HG03457 (cell line): ENCODE measurements around the gene ID1.
"Not testable (repeated sequence)": the region's sequence is repeated elsewhere in the genome, so short reads cannot be mapped to it uniquely, and the experiment has no call there.

Experiments
- ATAC-seq: cut with Tn5 transposase; IDR thresholded peaks from one replicate; pipeline ENCODE4 v1.9.1; 2021; ENCODE audit warnings: moderate number of reproducible peaks; ENCODE audit not compliant: unreplicated experiment

Gene ID1

GRCh38 chr20:31596831-31597480 lies 8.1 kb upstream of the ID1 start:
- ATAC-seq, result no peak

GRCh38 chr20:31597481-31597855 lies 7.6 kb upstream of the ID1 start:
- ATAC-seq, result no peak

GRCh38 chr20:31602431-31602778 lies 2.7 kb upstream of the ID1 start:
- ATAC-seq, result no peak

GRCh38 chr20:31602779-31603441 lies 2.2 kb upstream of the ID1 start:
- peak; percentile 52 for ATAC-seq

GRCh38 chr20:31603822-31604566 lies 1.1 kb upstream of the ID1 start:
- ATAC-seq, result no peak

- ATAC-seq, result no peak
These were observed 490 bp upstream of the ID1 start for GRCh38 chr20:31604567-31605030.

GRCh38 chr20:31605902-31606803 lies 1.1 kb downstream of the ID1 start:
- ATAC-seq, result no peak

- ATAC-seq, result no peak
These were observed 1.9 kb downstream of the ID1 start for GRCh38 chr20:31606804-31607639.

- no peak for ATAC-seq
These were observed 2.7 kb downstream of the ID1 start for GRCh38 chr20:31607640-31608250.

GRCh38 chr20:31608251-31608945 lies 3.3 kb downstream of the ID1 start:
- no peak for ATAC-seq

GRCh38 chr20:31612271-31612640 lies 7.2 kb downstream of the ID1 start:
- not testable (repeated sequence) for ATAC-seq

GRCh38 chr20:31615416-31615815 lies 10.3 kb downstream of the ID1 start:
- no peak for ATAC-seq

- ATAC-seq, result no peak
These were observed 12.5 kb downstream of the ID1 start for GRCh38 chr20:31617432-31618104.

GRCh38 chr20:31620246-31620645 lies 15.2 kb downstream of the ID1 start:
- no peak for ATAC-seq

- ATAC-seq, result not testable (repeated sequence)
These were observed 18.0 kb downstream of the ID1 start for GRCh38 chr20:31623123-31623505.

- not testable (repeated sequence) for ATAC-seq
These were observed 21.4 kb downstream of the ID1 start for GRCh38 chr20:31626534-31626933.

- ATAC-seq, result not testable (repeated sequence)
These were observed 23.0 kb downstream of the ID1 start for GRCh38 chr20:31628057-31628456.

- no peak for ATAC-seq
These were observed 25.2 kb downstream of the ID1 start for GRCh38 chr20:31630187-31630790.
